Amygdala (tissue), 56 donors: ENCODE results near the gene PFAS.
"Not testable (repeated sequence)": the region's sequence is repeated elsewhere in the genome, so short reads cannot be mapped to it uniquely, and the experiment has no call there.

Source experiments
- DNase-seq, 56 donors: peaks; one replicate each; lab custom pipeline; 2025; lab: John Stamatoyannopoulos, UW

PFAS gene

GRCh38 chr17:8224891-8225812, 23.9 kb upstream of the PFAS start:
- DNase-seq, result no peak

GRCh38 chr17:8225813-8226535, 23.1 kb upstream of the PFAS start:
- DNase-seq, result peak in 51 of 56 donors; percentile 2 to 83 (median 38)

- peak in 54 of 56 donors; percentile 7 to 85 (median 66) for DNase-seq
Measured at GRCh38 chr17:8226536-8227237, 22.4 kb upstream of the PFAS start.

GRCh38 chr17:8227238-8227581, 21.9 kb upstream of the PFAS start:
- DNase-seq, result no peak

GRCh38 chr17:8231701-8232100, 17.4 kb upstream of the PFAS start:
- DNase-seq, result no peak

GRCh38 chr17:8234361-8235270, 14.5 kb upstream of the PFAS start:
- no peak for DNase-seq

- DNase-seq, result no peak
Measured at GRCh38 chr17:8235676-8236075, 13.4 kb upstream of the PFAS start.

- DNase-seq, result no peak
Measured at GRCh38 chr17:8237175-8237574, 11.9 kb upstream of the PFAS start.

- DNase-seq, result no peak
Measured at GRCh38 chr17:8237886-8238285, 11.2 kb upstream of the PFAS start.

GRCh38 chr17:8243827-8244226, 5.3 kb upstream of the PFAS start:
- no peak for DNase-seq

GRCh38 chr17:8244768-8245167, 4.3 kb upstream of the PFAS start:
- DNase-seq, result no peak

GRCh38 chr17:8249621-8250500, 772 bp downstream of the PFAS start:
- DNase-seq, result no peak

- not testable (repeated sequence) for DNase-seq
Measured at GRCh38 chr17:8251411-8251810, 2.3 kb downstream of the PFAS start.

GRCh38 chr17:8253801-8254200, 4.7 kb downstream of the PFAS start:
- peak in 11 of 56 donors; percentile 1 to 37 (median 4) for DNase-seq

- DNase-seq, result no peak
Measured at GRCh38 chr17:8254881-8255280, 5.8 kb downstream of the PFAS start.

GRCh38 chr17:8255499-8255898, 6.4 kb downstream of the PFAS start:
- DNase-seq, result no peak

- no peak for DNase-seq
Measured at GRCh38 chr17:8256291-8256690, 7.2 kb downstream of the PFAS start.

- no peak for DNase-seq
Measured at GRCh38 chr17:8256691-8257090, 7.6 kb downstream of the PFAS start.

GRCh38 chr17:8257801-8258200, 8.7 kb downstream of the PFAS start:
- no peak for DNase-seq
